Activated CD8-positive, alpha-beta memory T cell treated with anti-CD3 and anti-CD28 coated beads, Interleukin-2, amount 10 ng/mL, durations not matched to agents 7 days and 5 days (primary cell): Measurements from ENCODE around the gene RPN2. TPM values are rescaled to one million over a fixed set of nuclear protein-coding genes. Genes with fewer than 3 reads are reported as not detected.

Experiments
- total RNA-seq, 2 experiments: library from RNA; stranded (reverse); gene quantifications; one replicate each; pipeline ENCODE4 v1.2.3, GENCODE V29; 2021

Gene RPN2
- total RNA-seq, 2 experiments from 2014 or later = 148 to 178 TPM

Other genes starting within 250 kb of the RPN2 start
- gene SAMHD1, start 227.6 kb upstream of the RPN2 start, total RNA-seq = 100 to 1,000 TPM; 167 to 213 TPM
- 10 to 100 TPM; 46.2 to 67.3 TPM for gene RBL1, start 83.3 kb upstream of the RPN2 start, total RNA-seq
- gene MROH8, start 218 bp downstream of the RPN2 start, total RNA-seq = 1 to 10 TPM; 2.3 to 3.1 TPM
- gene GHRH, start 82.5 kb downstream of the RPN2 start, total RNA-seq = not detected
- gene MANBAL, start 110.3 kb downstream of the RPN2 start, total RNA-seq = 10 to 100 TPM; 11.3 to 11.5 TPM
- 1 to 10 TPM; 1.9 to 3.6 TPM for gene SRC, start 166.8 kb downstream of the RPN2 start, total RNA-seq